ENCODE measurements around the gene SPIC.

DNA sequence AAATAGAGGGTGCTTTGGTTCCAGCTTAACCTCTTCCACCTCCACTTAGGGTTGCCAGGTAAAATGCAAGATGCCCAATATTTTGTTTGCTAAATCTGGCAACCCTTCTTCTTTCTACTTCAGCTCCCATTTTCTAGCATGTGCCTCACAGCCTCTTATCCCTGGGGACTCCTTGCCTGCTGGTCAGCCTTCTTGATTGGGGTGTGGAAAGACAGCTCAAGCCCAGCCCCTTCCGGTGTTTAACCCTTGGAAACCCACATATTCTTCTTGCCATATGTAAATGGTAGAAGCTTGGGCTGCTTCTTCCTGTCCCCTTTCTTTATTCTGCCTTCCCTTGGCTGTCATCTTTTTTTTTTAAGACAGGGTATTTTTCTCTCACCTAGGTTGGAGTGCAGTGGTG is 5.7 kb downstream of the SPIC start:
- TF ChIP-seq, protein P1, sequence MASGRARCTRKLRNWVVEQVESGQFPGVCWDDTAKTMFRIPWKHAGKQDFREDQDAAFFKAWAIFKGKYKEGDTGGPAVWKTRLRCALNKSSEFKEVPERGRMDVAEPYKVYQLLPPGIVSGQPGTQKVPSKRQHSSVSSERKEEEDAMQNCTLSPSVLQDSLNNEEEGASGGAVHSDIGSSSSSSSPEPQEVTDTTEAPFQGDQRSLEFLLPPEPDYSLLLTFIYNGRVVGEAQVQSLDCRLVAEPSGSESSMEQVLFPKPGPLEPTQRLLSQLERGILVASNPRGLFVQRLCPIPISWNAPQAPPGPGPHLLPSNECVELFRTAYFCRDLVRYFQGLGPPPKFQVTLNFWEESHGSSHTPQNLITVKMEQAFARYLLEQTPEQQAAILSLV (CRISPR knock-in tag; IDR thresholded peaks at IDR 0.05; ENCODE audit: borderline replicate concordance): no peak
- TF ChIP-seq PCBP1 (IDR thresholded peaks at IDR 0.05; ENCODE audit: borderline replicate concordance, low read depth, low read length) (no peak), EZH2 (conservative IDR thresholded peaks at IDR 0.05; ENCODE audit: low read depth, low read length) (no peak), ZNF720 (CRISPR knock-in tag; IDR thresholded peaks at IDR 0.05) (no peak), ZNF234 (CRISPR knock-in tag; conservative IDR thresholded peaks at IDR 0.05) (no peak), EHMT2 (IDR thresholded peaks at IDR 0.05; ENCODE audit: borderline replicate concordance, low read depth, low read length) (no peak), SUZ12 (IDR thresholded peaks at IDR 0.05; ENCODE audit: low read depth, low read length) (no peak), POLR2A (IDR thresholded peaks at IDR 0.05; ENCODE audit: insufficient read depth in 1 of 2, low read depth in 2 of 2, low read length in 2 of 2) (no peak), KAT7 (CRISPR knock-in tag; IDR thresholded peaks at IDR 0.05; ENCODE audit: borderline replicate concordance) (no peak)
- TF ChIP-seq, protein P2, sequence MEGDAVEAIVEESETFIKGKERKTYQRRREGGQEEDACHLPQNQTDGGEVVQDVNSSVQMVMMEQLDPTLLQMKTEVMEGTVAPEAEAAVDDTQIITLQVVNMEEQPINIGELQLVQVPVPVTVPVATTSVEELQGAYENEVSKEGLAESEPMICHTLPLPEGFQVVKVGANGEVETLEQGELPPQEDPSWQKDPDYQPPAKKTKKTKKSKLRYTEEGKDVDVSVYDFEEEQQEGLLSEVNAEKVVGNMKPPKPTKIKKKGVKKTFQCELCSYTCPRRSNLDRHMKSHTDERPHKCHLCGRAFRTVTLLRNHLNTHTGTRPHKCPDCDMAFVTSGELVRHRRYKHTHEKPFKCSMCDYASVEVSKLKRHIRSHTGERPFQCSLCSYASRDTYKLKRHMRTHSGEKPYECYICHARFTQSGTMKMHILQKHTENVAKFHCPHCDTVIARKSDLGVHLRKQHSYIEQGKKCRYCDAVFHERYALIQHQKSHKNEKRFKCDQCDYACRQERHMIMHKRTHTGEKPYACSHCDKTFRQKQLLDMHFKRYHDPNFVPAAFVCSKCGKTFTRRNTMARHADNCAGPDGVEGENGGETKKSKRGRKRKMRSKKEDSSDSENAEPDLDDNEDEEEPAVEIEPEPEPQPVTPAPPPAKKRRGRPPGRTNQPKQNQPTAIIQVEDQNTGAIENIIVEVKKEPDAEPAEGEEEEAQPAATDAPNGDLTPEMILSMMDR (CRISPR knock-in tag; IDR thresholded peaks at IDR 0.05): no peak
- TF ChIP-seq, protein P3, sequence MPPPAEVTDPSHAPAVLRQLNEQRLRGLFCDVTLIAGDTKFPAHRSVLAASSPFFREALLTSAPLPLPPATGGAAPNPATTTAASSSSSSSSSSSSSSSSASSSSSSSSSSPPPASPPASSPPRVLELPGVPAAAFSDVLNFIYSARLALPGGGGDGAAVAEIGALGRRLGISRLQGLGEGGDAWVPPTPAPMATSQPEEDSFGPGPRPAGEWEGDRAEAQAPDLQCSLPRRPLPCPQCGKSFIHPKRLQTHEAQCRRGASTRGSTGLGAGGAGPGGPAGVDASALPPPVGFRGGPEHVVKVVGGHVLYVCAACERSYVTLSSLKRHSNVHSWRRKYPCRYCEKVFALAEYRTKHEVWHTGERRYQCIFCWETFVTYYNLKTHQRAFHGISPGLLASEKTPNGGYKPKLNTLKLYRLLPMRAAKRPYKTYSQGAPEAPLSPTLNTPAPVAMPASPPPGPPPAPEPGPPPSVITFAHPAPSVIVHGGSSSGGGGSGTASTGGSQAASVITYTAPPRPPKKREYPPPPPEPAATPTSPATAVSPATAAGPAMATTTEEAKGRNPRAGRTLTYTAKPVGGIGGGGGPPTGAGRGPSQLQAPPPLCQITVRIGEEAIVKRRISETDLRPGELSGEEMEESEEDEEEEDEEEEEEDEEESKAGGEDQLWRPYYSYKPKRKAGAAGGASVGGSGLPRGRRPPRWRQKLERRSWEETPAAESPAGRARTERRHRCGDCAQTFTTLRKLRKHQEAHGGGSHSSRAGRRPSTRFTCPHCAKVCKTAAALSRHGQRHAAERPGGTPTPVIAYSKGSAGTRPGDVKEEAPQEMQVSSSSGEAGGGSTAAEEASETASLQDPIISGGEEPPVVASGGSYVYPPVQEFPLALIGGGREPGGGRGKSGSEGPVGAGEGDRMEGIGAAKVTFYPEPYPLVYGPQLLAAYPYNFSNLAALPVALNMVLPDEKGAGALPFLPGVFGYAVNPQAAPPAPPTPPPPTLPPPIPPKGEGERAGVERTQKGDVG (CRISPR knock-in tag; IDR thresholded peaks at IDR 0.05; ENCODE audit: borderline replicate concordance): no peak
- TF ChIP-seq, protein P4, sequence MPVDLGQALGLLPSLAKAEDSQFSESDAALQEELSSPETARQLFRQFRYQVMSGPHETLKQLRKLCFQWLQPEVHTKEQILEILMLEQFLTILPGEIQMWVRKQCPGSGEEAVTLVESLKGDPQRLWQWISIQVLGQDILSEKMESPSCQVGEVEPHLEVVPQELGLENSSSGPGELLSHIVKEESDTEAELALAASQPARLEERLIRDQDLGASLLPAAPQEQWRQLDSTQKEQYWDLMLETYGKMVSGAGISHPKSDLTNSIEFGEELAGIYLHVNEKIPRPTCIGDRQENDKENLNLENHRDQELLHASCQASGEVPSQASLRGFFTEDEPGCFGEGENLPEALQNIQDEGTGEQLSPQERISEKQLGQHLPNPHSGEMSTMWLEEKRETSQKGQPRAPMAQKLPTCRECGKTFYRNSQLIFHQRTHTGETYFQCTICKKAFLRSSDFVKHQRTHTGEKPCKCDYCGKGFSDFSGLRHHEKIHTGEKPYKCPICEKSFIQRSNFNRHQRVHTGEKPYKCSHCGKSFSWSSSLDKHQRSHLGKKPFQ (CRISPR knock-in tag; IDR thresholded peaks at IDR 0.05; ENCODE audit: insufficient replicate concordance): no peak

All from HepG2 (cell line).